ENCODE results near the gene DDX39B. TPM values are rescaled to one million over a fixed set of nuclear protein-coding genes. Genes with fewer than 3 reads are reported as not detected.

Gene DDX39B
- total RNA-seq, 2 experiments from 2014 or later, result 538 to 547 TPM

- intact Hi-C loops (cut with micrococcal nuclease), result loop anchor here (2.0 to 10.0 kb wide), 4 partner anchors 17 to 1279 kb away; partner anchors contain the start of genes GPSM3, HLA-C, PBX2 and PSMB9
- DNase-seq, result no peak
- peak overlapping the region; percentile 99 for H3K27ac Mint-ChIP-seq
- ChIA-PET POLR2A (interaction anchor here (1.1 to 18.2 kb wide), 9 partner anchors 4 to 237 kb away, joined by 3 to 259 read pairs (median 115); partner anchors contain the start of genes ATP6V1G2, DDX39B, LST1 and LTA), CTCF (interaction anchor here (0.6 to 28.8 kb wide), 5 partner anchors 8 to 44 kb away, joined by 3 to 1658 read pairs (median 7); partner anchors contain the start of genes ATP6V1G2, DDX39B, LST1 and NCR3)
- H3K27me3 Mint-ChIP-seq, result peaks cover 2% of the 10 kb centered on the region
- peak overlapping the region; percentile 97 for H3K4me3 Mint-ChIP-seq
- no peaks in the 10 kb centered on the region for H3K9me3 Mint-ChIP-seq
- H3K36me3 Mint-ChIP-seq, result peaks cover 65% of the 10 kb centered on the region
- peaks cover 49% of the 10 kb centered on the region for H3K4me1 Mint-ChIP-seq (ENCODE audit: low read depth)
Observed at GRCh38 chr6:31575952-31576685, 34.3 kb upstream of the DDX39B start.

- Mint-ChIP-seq H3K4me3 (peak within 1 kb of the TSS; percentile 97), H3K27ac (peak within 1 kb of the TSS; percentile 99), H3K36me3 (peaks cover 60% of the 10 kb centered on the region), H3K27me3 (peaks cover 2% of the 10 kb centered on the region), H3K9me3 (no peaks in the 10 kb centered on the region), H3K4me1 (ENCODE audit: low read depth) (peaks cover 54% of the 10 kb centered on the region)
- POLR2A ChIA-PET, result interaction anchor here (0.7 to 18.2 kb wide), 13 partner anchors 4 to 287 kb away, joined by 3 to 259 read pairs (median 16); partner anchors contain the start of genes ATP6V1G2, DDX39B, GPANK1 and LSM2
- intact Hi-C loops (cut with micrococcal nuclease), result loop anchor here (2.0 to 10.0 kb wide), 4 partner anchors 17 to 1279 kb away; partner anchors contain the start of genes GPSM3, HLA-C, PBX2 and PSMB9
- CTCF ChIA-PET, result interaction anchor here (0.6 to 28.8 kb wide), 3 partner anchors 17 to 45 kb away, joined by 3 to 1658 read pairs (median 740); partner anchors contain the start of genes ATP6V1G2, DDX39B, LST1 and NCR3
- DNase-seq, result peak; percentile 93
Observed at GRCh38 chr6:31575335-31575901, 33.6 kb upstream of the DDX39B start, which contains the start of gene TNF. TSS of gene TNF (plus strand) at chr6:31575565. CDS start at chr6:31575742, 177 bp downstream.

- peak overlapping the region; percentile 99 for H3K27ac Mint-ChIP-seq
- intact Hi-C loops (cut with micrococcal nuclease), result loop anchor here (2.0 to 10.0 kb wide), 5 partner anchors 16 to 1280 kb away; partner anchors contain the start of genes GPSM3, HLA-C, PBX2 and PSMB9
- H3K27me3 Mint-ChIP-seq, result peaks cover 2% of the 10 kb centered on the region
- peak overlapping the region; percentile 97 for H3K4me3 Mint-ChIP-seq
- H3K4me1 Mint-ChIP-seq (ENCODE audit: low read depth), result peaks cover 59% of the 10 kb centered on the region
- ChIA-PET CTCF (interaction anchor here (0.7 to 28.8 kb wide), 4 partner anchors 9 to 82 kb away, joined by 4 to 1658 read pairs (median 380); partner anchors contain the start of genes ATP6V1G2, DDX39B, LST1 and LTB), POLR2A (interaction anchor here (0.7 to 18.2 kb wide), 14 partner anchors 3 to 615 kb away, joined by 3 to 259 read pairs (median 12); partner anchors contain the start of genes ATP6V1G2, BAG6, DDX39B and GPANK1)
- DNase-seq, result peak; percentile 78
- H3K36me3 Mint-ChIP-seq, result peaks cover 58% of the 10 kb centered on the region
- no peaks in the 10 kb centered on the region for H3K9me3 Mint-ChIP-seq
Observed at GRCh38 chr6:31574106-31575061, 32.6 kb upstream of the DDX39B start.

GRCh38 chr6:31573239-31574105 is 31.7 kb upstream of the DDX39B start:
- peaks cover 60% of the 10 kb centered on the region for H3K4me1 Mint-ChIP-seq (ENCODE audit: low read depth)
- H3K36me3 Mint-ChIP-seq, result peaks cover 51% of the 10 kb centered on the region
- POLR2A ChIA-PET, result interaction anchor here (0.9 to 18.2 kb wide), 6 partner anchors 2 to 78 kb away, joined by 3 to 259 read pairs (median 174); partner anchors contain the start of genes ATP6V1G2, BAG6, LST1 and LTA
- peak overlapping the region; percentile 99 for H3K27ac Mint-ChIP-seq
- peak; percentile 20 for DNase-seq
- CTCF ChIA-PET, result interaction anchor here (1.9 to 28.8 kb wide), 3 partner anchors 10 to 21 kb away, joined by 21 to 1658 read pairs (median 740); partner anchors contain the start of genes ATP6V1G2, DDX39B, LST1 and LTB
- peak overlapping the region; percentile 97 for H3K4me3 Mint-ChIP-seq
- peaks cover 2% of the 10 kb centered on the region for H3K27me3 Mint-ChIP-seq
- no peaks in the 10 kb centered on the region for H3K9me3 Mint-ChIP-seq
- intact Hi-C loops (cut with micrococcal nuclease), result loop anchor here (2.0 to 10.0 kb wide), 4 partner anchors 15 to 1281 kb away; partner anchors contain the start of genes GPSM3, PBX2, PSMB9 and TAP1

GRCh38 chr6:31572041-31572911 is 30.5 kb upstream of the DDX39B start, which contains the start of gene LTA:
TSS of gene LTA (plus strand) at chr6:31572289. CDS start at chr6:31572743, 454 bp downstream.
- peaks cover 68% of the 10 kb centered on the region for H3K4me1 Mint-ChIP-seq (ENCODE audit: low read depth)
- H3K36me3 Mint-ChIP-seq, result peaks cover 42% of the 10 kb centered on the region
- POLR2A ChIA-PET, result interaction anchor here (1.3 to 15.0 kb wide), 5 partner anchors 9 to 31 kb away, joined by 4 to 259 read pairs (median 55); partner anchors contain the start of genes DDX39B, LST1, LTB and TNF
- intact Hi-C loops (cut with micrococcal nuclease), result loop anchor here (1.0 to 10.0 kb wide), 5 partner anchors 8 to 1283 kb away; partner anchors contain the start of genes ATP6V1G2, GPSM3, PBX2 and PSMB9
- peak within 1 kb of the TSS; percentile 99 for H3K27ac Mint-ChIP-seq
- no peaks in the 10 kb centered on the region for H3K9me3 Mint-ChIP-seq
- peak; percentile 91 for DNase-seq
- peaks cover 2% of the 10 kb centered on the region for H3K27me3 Mint-ChIP-seq
- CTCF ChIA-PET, result interaction anchor here (3.3 to 28.8 kb wide), 6 partner anchors 11 to 25 kb away, joined by 29 to 1658 read pairs (median 88); partner anchors contain the start of genes ATP6V1G2, DDX39B, LST1 and LTB
- peak within 1 kb of the TSS; percentile 97 for H3K4me3 Mint-ChIP-seq

- Mint-ChIP-seq H3K36me3 (peaks cover 21% of the 10 kb centered on the region), H3K4me1 (ENCODE audit: low read depth) (peaks cover 77% of the 10 kb centered on the region), H3K27me3 (no peaks in the 10 kb centered on the region), H3K9me3 (no peaks in the 10 kb centered on the region), H3K4me3 (peak overlapping the region; percentile 25), H3K27ac (peak overlapping the region; percentile 49)
- DNase-seq, result no peak
- CTCF ChIA-PET, result interaction anchor here (1.2 to 7.6 kb wide), 6 partner anchors 11 to 77 kb away, joined by 4 to 95 read pairs (median 44); partner anchors contain the start of genes ATP6V1G2, DDX39B, LST1 and LTB
- intact Hi-C loops (cut with micrococcal nuclease), result loop anchor here (2.0 to 10.0 kb wide), 5 partner anchors 51 to 1285 kb away; partner anchors contain the start of genes GPSM3, PBX2, PRRC2A and PSMB9
- POLR2A ChIA-PET, result interaction anchor here (0.9 to 15.0 kb wide), 8 partner anchors 8 to 82 kb away, joined by 3 to 259 read pairs (median 4); partner anchors contain the start of genes LST1, LTB, NCR3 and TNF
Observed at GRCh38 chr6:31569861-31570536, 28.2 kb upstream of the DDX39B start.

GRCh38 chr6:31568537-31568961 is 26.7 kb upstream of the DDX39B start:
- POLR2A ChIA-PET, result interaction anchor here (0.6 to 15.0 kb wide), 8 partner anchors 9 to 243 kb away, joined by 3 to 259 read pairs (median 5); partner anchors contain the start of genes DDX39B, GPANK1, LST1 and LTB

More at GRCh38 chr6:31568537-31568961, 26.7 kb upstream of the DDX39B start:
- peak; percentile 86 for DNase-seq
- intact Hi-C loops (cut with micrococcal nuclease), result loop anchor here (1.0 to 10.0 kb wide), 4 partner anchors 8 to 754 kb away; partner anchors contain the start of gene PRRC2A
- peaks cover 17% of the 10 kb centered on the region for H3K36me3 Mint-ChIP-seq
- peak overlapping the region; percentile 72 for H3K27ac Mint-ChIP-seq
- H3K4me1 Mint-ChIP-seq (ENCODE audit: low read depth), result peaks cover 72% of the 10 kb centered on the region
- CTCF ChIA-PET, result interaction anchor here (0.6 to 7.6 kb wide), 9 partner anchors 9 to 746 kb away, joined by 3 to 95 read pairs (median 7); partner anchors contain the start of genes ATP6V1G2, LST1, LTB and NFKBIL1
- H3K4me3 Mint-ChIP-seq, result peak overlapping the region; percentile 35
- no peaks in the 10 kb centered on the region for H3K9me3 Mint-ChIP-seq
- H3K27me3 Mint-ChIP-seq, result no peaks in the 10 kb centered on the region
